ENCODE data around the gene ARHGAP42.
A peak's percentile ranks its signal among the peaks of the same experiment; 100 is the strongest.

ARHGAP42 gene

DNA sequence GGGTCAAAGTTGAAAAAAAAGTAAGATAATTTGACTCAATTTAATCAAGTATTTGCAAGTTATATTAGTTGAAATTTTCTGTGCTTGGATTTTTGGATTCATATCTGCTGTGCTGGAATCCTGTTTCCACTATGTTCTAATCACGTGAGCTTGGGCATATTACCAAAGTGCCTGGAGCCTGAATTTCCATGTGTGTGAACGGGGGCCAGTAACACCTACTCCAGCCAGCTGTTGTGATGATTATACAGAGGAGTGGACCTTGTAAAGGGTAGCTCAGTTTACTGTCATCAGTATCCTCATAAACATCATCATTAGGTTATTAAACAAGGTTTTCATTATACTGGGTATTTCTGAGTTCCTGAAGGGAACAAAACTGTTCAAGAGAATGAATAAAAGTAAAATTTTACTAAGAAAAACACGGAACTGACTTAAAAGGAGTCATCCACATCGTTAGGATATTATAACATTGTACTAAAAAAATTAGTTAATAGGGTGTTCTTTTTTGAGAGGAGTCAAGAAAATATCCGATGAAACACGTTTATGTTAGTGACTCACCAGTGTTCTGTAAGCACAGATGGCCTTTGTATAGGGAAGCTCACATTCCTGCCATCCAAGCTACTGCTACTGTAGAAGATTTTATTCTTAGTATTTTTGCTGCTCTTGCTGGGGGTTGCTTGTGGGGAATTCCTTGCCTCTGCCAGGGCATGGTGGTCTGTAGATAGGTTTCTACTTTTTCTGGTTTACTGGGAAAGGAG, 144.1 kb downstream of the ARHGAP42 start:
- DNase-seq (ENCODE audit: low spot score): peak; percentile 33

DNA sequence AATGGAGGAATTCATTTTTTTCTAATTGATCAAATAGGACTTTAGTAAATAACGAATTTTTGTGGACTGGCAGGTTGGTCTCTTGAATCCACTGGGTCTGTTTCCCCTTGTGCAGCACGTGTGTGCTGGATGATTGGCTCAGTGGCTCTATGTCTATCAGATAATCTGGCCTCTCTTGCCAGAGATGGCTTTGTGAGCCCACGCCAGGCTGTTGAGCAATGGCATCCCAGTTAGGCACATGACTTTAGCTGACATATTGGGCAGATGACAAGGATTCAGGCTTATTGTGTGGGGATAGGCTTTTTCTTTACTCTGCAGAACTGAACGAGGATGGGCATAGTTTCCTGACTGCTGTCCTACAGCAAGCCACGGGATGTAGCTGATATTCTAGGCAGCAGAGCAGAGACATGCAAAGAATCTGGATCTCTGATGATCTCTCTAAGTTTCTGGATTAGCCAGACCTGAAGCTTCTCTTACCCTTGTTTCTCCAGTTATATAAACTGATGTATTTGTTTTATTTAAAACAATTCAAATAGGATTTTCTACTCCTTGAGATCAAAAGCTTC, 144.9 kb downstream of the ARHGAP42 start:
- FAIRE-seq (no peak), DNase-seq (ENCODE audit: low spot score) (no peak)

More for the DNA sequence above, 144.1 kb downstream of the ARHGAP42 start:
- peak; percentile 72 for FAIRE-seq

DNA sequence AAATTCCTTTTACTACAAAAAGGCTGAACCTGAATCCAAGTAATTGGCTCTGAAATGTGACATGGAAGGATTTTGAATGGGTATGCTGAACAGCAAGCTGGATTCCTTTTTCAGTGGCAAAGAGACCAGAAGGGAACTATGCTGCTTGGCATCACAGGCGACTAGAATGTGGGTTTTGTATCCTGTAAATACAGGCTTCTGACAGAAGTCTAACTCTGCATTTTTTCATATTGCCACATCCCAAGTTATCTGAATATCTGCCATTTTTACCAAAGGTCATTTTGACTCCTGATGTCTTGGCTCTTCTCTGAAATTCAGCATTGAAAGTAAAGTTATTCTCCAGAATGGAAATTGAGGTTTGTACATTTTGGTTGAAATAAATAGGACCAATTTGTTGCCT, 145.7 kb downstream of the ARHGAP42 start:
- DNase-seq (ENCODE audit: low spot score): no peak
- FAIRE-seq: no peak

DNA sequence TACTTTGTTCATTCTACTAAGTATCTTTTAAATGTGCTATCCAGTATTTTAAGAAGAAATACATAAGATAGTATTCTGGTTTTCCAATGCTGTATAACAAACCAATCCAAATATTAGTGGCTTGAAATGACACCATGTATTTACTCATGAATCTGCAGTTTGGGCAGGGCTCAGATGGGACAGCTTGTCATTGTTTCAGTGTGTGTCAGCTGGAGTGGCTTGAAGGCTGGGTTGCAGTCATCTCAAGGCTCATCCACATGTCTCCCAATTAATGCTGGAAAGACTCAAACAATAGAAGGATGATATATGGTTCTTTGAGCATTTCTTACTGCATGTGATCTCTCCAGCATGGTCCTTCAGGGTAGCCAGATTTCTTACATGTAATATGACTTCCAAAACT, 146.2 kb downstream of the ARHGAP42 start:
- DNase-seq (ENCODE audit: low spot score) (no peak), FAIRE-seq (no peak)

DNA sequence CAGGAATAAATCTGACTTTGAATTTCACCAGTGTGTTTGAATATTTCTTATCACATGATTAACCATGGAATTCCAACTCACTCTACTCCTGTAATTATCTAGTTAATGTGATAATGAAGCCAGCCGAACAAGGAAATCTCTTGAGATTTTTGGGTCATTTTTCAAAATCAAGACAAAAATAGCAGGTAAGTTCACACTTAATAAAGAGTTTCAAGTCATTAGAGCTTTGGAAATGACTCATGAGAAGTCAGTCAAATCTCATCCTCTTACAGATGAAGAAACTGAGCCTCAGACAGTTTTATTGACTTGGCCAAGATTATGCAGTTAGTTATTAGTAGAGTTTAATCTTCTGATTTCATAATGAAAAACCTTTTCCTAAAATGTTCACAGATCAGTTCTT, 148.8 kb downstream of the ARHGAP42 start:
- DNase-seq (ENCODE audit: low spot score): no peak
- FAIRE-seq: peak; percentile 75

DNA sequence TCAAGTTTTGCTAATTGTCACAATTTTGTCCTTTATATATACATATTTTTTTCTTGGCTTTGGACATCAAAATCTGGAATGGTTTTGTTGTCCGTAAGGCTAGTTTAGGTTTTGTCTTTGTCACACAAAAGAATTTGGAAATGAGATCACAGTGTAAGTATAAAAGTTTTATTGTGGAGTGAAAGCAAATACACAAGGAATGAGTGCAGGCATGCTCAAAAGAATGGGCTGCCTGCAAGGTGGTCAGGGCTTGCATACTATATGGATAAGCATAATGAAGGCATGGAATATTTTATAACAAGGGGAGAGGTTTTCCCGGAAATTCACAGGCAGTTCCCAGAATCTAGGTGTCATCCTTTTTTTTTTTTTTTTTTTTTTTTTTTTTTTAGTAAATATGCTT, 150.2 kb downstream of the ARHGAP42 start:
- no peak for DNase-seq (ENCODE audit: low spot score)
- FAIRE-seq: no peak

DNA sequence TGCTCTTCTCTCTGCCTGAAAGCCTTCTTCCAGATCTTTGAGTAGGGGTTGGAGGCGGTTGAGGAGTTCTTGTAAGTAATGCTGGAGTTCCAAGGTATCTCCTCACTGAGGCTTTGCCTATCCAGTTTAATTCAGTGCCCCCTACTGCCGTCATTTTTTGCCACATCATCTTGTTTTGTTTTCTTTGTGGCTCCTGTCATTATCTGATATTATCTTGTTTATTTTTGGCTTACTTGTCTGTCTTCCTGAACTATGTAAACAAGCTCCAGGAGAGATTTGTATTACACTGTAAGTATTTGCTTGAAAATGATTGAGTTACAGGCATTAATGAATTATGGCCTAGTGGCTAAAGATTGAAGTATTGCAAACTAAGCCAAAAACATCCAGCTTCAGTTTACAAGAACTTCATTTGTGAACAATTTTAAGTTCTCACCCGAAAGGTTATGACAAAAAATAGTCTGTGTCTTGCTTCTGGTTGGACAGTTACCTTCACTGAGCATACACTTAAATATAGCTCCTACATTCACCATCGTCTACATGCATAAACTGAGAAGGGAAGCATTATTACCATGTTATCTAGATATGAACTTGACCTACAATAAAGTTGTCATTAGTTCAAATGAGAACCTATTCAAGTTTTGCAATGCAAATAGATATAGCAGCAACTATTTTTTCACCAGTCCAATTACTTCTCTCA, 154.8 kb downstream of the ARHGAP42 start:
- no peak for FAIRE-seq
- no peak for DNase-seq (ENCODE audit: low spot score)

DNA sequence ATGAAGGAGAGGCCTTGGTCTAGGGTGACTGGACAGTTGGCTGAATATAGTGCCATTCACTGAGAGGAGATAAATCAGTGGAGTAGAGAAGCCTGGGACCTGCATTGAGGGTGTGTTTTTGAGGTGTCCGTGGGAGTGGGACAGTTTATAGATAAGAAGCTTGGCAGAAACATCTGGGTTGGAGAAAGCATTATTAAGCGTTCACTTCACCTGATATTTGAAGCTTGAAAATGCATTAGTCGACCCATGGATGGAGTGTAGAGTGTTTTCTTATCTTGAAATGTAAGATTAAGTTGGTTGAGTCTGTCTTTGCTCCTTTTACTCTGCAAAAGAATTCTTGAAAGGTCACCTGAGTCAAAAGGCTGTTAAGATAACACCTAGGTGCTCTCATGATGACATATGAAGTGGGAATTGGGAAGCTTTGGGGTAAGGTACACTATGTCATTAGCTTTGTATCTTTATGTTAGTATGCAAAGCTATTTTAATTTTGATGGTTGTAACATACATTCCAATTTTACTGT, 160.7 kb downstream of the ARHGAP42 start:
- FAIRE-seq: no peak
- no peak for DNase-seq (ENCODE audit: low spot score)

DNA sequence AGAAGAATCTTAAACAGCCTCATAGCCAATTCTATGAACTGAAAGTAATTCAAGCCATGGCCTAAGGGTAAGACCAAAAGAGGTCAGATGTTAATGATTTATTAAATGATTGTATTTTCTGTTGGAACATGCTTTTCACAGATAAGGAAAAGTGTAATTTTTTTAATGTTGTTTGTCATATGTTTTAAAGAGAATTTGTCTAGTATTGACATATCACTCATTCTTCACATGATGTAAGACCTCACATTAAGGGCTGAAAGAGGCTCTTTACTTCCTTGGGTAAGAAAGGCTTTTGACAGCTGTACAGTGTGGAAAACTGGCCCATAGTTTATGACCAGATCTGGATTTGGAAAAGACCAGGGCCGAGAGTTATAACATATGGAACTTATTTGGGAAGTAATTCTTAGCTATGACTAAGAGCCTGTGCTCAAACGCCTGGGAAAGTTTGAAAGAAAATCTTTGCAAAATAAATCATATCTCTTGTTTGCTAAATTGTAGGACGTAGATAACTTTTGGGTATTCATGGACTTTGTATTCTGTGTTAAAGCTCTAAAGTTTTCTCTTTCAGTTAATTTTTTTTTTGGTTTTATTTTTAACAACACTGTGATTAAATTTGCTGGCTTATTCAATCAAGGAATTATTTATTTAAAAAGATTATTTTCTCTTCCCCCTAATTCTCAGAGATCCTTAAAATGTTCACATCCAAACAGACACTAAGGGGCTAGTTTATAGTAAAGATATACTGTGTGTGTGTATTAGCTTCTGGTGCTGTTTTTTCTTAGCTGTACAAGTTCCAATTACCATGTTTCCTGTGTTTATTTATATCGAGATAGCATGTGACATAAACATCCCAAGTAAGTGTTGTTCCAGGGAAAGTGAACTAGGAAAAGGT, 162.2 kb downstream of the ARHGAP42 start:
- FAIRE-seq (no peak), DNase-seq (ENCODE audit: low spot score) (no peak)

DNA sequence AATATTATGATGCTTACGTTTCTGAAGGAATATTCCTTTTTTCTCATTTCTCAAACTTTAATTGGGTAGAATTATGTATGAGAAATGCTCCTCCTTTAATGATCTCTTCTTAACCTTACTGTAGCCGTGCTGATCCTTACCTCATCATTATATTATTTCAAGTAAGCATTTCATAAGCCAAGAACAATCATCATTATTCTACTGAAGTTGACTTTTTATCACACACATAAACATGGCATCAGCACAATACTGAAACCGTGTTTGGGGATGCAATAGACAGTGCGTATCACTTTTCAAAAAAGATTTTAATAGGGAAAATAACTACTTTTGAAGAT, 162.8 kb downstream of the ARHGAP42 start:
- FAIRE-seq: no peak
- no peak for DNase-seq (ENCODE audit: low spot score)

DNA sequence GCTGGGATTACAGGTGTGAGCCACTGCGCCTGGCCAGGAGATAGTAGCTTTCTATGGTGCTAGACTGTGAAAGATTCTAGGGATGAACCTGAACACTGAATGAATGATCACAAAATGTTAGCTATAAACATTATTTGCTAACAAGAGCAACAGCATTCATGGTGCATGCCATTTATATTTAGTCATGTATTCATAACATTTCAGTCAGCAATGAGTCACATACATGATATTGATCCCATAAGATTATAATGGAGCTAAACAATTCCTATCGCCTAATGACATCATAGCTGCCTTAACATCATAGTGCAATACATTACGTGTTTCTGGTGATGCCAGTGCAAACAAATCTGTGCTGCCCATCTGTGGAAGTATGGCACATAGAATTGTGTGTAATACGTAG, 164.1 kb downstream of the ARHGAP42 start:
- DNase-seq (ENCODE audit: low spot score): no peak

DNA sequence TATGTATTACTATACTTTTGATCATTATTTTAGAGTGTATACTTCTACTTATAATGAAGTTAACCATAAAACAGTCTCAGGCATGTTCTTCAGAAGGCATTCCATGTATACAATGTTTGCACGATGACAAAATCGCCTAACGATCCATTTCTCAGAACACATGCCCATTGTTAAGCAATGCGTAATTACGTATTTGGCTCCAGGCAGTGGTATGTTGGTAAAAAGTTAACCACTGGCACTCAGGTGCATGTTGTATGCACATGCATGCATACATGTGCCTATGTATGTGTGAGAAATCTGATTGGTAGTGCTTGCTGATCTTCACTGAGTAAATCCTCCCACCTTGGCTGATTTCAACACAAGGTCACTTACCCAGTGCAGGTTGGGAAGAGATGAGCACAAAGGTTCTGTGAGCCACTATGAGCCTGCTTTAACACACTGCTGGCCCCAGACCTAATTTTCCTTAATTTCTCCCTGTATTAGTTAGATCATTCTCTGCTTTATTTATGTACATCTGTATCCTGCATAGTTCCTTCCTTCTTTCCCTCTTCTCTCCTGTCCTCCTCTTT, 164.6 kb downstream of the ARHGAP42 start:
- DNase-seq (ENCODE audit: low spot score) (no peak), FAIRE-seq (no peak)

More for the DNA sequence above, 164.1 kb downstream of the ARHGAP42 start:
- FAIRE-seq: no peak

DNA sequence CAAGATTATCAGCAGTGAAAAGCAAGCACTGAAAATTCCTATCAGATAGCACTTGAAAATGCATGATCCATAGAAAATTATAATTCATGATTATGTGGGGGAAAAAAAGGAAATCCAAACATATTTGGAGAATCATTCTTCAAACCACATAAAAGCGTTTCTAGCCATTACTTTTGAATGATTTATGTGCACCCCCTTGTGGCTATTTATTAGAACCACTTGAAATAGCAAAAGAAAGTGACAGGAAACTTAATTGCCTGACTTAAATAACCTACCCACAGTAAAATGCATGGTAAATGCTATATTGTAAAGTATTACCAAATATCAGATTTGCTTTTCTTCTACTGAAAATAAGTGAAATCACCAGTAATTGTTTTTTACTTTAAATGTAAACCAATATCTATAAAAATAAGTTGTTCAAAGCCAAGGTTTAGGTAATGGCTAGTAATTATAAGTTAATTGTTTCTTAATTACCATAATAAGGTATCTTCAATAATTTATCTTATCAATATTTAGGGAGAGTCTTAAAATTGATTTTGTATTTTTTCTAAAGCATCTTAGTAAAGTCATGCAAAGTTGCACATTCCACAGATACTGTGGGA, 168.5 kb downstream of the ARHGAP42 start:
- DNase-seq (ENCODE audit: low spot score): peak; percentile 40
- peak; percentile 79 for FAIRE-seq

DNA sequence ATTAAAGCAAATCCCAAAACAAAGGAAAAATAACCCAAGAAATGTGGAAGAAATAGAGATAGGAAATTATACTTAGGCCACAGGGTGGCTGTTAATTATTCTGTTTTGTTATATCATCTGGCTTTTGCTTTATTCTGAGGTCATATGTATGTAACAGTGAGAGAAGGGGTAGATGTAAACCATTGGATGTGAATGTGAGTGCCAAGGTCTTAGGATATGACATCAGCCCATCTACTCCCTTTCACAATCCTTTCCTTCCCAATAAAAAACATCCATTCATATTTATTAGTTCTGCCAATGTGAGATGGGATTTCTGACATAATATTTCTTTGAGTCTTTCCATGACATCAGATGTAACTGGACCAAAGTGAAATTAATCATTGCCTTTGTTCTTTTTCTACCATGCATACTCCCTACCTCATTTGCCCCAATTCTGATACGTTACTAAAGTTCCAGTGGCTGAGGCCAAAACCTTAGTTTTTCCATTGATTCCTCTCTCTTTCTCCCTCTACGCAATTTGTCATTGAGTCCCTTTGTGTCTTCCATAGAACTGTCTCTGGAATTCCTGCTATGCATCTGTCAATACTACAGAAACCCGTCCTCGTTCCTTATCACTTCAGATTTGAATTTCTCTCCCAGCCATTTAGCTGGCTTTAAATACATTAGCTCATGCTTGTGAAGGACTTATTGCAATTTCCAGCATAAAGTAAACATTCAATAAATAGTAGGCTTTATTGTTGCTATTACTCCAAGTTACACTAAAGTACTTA, 170.3 kb downstream of the ARHGAP42 start:
- no peak for FAIRE-seq
- DNase-seq (ENCODE audit: low spot score): no peak

DNA sequence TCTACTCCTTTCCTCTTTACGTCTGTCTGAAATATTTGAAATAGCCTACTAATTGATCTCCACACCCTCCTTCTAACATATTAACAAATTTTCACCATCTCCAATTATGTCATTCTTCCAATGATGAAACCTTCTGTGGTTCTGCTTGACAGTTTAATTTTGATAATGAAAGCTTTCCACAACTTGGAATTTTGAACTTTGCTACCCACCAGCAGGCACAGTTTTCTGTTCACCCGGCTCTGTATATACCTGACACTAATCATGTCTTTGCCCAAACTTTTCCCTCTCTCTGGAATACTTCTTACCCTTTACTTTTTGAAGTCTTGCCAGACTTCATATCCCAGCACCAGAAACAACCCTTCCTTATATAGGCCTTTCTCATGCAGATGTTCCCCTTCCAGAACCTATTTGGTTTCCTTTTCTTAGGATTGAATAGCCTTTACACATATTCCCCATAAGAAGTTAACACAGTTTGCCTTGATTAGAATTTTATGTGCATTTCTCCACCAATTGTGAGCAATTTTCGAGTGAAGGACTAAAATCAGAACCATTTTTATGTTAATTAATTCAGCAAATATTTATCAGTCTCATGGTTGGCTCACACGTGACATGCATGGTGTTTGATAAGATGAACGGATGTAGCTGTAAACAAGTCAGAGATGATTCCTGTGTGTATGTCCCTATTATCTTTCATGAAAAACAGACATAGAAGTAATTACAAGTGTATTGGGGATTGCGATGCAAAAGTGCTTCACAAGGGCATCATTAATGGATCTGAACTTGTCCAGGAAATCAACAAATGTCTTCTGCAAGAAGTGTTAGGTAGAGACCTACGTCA, 173.4 kb downstream of the ARHGAP42 start:
- FAIRE-seq: no peak

DNA sequence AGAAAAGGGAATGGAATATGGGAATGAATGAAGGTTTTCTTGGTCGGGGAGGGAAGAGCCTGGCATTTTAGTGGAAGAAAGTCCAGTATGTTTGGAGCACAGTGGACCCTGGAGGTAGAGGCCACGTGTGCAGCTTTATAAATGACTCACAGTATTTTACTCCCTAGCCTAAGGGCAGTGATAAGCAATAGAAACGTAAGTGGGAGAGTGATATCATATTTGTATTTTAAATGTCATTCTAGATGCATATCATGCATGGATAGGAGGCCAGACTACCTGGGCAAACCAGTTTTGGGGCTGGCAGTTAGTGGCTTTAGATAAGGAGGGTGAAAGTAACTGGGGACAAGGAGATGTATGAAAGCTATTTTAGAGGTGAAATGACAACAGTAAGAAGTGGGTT, 174.1 kb downstream of the ARHGAP42 start:
- no peak for DNase-seq (ENCODE audit: low spot score)
- no peak for FAIRE-seq

More for the DNA sequence above, 173.4 kb downstream of the ARHGAP42 start:
- DNase-seq (ENCODE audit: low spot score): no peak

DNA sequence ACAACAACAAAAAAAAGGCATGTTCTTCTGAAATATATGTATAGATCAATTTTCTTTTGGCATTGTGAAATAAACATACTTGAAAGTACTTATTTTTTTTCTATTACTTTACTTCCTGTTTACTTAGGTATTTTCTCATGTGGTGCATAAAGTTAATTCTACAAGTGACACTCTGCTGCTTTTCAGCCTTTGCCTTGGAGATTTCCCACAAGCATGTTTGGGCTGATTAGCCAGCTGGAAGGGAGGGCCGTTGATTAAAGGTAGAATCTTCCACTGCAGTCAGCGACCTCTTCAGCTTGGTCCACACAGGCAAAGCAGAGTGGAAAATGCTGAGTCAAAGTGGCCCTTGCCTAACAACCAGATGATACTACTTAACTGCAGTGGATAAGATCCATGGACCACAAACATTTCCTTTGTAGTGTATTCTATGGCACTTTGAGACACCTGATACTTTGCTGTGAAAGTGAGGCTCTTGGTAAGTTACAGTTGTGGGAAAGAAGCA, 176.0 kb downstream of the ARHGAP42 start:
- DNase-seq (ENCODE audit: low spot score) (peak; percentile 33), FAIRE-seq (no peak)

DNA sequence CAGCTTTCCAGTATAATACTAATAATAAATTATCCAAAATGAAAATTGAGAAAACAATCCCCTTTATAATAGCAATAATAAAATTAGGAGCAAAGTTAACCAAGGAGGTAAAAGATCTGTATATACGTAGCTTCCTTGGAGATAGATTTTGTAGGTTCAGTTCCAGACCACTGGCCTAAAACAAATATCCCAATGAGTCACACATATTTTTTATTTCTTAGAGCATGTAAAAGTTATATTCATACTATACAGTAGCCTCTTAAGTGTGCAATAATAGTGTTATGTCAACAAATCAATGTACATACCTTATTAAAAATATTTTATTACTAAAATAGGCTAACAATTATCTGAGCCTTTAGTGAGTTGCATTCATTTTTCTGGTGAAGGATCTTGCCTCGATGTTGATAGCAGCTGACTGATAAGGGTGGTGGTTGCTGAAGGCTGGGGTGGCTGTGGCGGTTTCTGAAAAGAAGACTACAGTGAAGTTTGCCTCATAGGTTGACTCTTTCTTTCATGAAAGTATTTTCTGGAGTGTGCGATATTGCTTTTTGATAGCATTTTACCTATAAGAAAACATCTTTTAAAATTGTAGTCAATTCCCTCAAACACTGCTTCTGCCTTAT, 178.5 kb downstream of the ARHGAP42 start:
- peak; percentile 79 for FAIRE-seq
- DNase-seq (ENCODE audit: low spot score): peak; percentile 16

All from RCC 7860 (cell line).